ENCODE measurements around the gene GNG12.

The GNG12 gene

DNA sequence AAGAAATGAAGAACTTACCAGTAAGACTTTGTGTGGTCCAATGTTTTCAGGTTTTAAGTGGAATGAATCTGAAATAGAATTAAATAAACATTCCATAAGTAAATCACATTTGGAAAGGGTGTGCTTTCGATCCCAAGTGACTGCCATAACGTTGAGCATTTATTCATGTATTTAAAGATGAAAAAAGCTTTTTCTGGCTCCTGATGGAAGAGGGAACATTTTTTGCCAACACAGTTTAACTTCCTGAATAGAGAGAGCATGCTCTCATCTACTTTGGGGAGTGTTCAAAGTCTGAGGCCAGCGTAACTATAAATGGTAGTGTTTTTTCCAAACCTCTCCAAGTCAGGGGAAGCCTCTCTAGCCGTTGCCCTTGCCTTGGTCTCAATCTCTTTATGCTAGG lies 55.8 kb downstream of the GNG12 start:
- no peak for DNase-seq

DNA sequence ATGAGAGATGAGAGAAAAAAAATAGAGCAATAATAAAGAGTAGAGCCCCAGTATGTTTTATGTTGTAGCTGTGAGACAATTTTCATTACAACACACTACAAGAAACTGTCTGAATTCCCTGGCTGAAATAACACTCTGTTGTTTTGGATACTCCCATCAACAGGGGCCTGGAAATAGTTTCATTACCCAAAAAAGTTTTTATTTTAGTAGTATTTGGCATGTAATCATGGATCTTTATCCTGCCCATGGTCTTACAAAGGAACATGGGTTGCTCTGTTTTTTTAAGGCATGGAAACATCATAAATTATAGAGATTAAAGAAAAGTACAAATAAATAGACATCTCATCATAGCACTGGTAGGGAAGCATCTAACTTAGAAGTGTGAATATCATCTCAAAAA lies 56.3 kb downstream of the GNG12 start:
- DNase-seq, result no peak

DNA sequence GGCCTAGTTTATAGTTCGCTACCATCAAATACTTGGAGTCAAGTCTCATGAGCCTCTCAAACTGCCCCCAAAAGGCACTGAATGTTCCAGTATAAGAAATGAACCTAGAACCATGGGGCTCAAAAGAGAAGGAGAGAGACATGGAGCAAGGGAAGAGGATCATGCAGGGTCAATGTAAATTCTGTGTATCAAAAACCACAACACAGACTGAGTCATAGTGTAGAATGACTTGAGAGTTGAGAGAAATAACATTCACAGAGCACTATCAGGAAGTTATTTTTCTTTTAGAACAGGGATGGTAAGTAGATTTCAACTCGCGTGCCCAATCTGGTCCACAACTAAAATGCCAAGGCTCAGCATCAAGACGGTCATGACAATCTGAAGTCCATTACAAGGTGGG lies 59.8 kb downstream of the GNG12 start:
- DNase-seq, result no peak

- DNase-seq, result no peak
These were observed 61.5 kb downstream of the GNG12 start for GRCh38 chr1:67771749-67772148.

DNA sequence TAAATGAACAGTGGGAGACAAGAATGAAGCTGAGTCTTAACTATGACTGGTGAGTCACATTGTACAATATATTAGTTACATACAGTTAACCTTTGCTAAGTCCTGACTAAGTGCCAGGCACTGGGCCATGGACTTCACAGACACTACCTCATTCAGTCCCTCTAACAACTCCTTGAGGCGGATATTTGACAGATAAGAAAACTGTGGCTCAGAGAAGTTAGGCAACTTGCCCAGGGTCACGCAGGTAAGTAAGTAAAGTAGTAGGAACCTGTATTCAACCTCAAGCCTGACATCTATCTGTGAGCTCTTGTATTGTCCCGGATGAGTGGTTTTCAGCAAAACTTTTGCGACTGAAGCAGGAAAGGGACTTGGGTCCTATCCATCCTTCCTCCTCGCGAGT lies 62.1 kb downstream of the GNG12 start:
- DNase-seq, result no peak

- no peak for DNase-seq
These were observed 63.5 kb downstream of the GNG12 start for GRCh38 chr1:67769633-67770256.

GRCh38 chr1:67768480-67768879 lies 64.8 kb downstream of the GNG12 start:
- no peak for DNase-seq

DNA sequence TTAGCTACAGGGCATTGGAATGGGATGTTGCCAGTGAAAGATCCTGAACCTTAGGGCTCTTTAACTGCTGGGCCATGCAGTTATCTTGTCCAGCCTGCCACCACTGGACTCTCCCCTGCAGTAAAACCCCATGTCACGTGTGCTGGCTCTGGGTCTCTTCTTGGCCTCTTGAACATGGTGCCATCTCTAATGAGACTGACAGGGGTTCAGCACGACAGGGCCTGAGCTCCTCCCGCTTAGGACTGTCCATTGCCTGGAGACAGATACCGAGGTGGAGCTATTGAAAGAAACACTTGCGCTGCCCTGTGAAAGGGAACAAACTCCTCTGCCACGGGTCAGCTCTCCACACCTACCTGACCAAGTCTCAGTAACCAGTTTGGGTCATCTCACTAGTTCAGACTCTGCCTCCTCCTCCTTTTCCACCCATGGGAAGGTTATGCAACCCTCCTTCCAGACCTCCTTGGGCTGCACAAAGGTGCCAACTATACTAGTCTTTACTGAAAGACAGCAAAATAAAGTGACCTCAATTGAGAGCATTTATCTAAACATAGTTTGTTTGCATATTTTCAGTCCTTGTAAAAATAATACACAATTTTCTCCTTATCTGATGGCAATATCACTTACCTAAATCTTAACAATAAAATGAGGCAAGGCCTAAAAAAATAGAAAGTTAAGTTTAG lies 66.0 kb downstream of the GNG12 start:
- no peak for DNase-seq

- peak; percentile 38 for DNase-seq
These were observed 66.9 kb downstream of the GNG12 start for GRCh38 chr1:67766141-67766978.

- DNase-seq, result no peak
These were observed 68.6 kb downstream of the GNG12 start for GRCh38 chr1:67764633-67765032.

DNA sequence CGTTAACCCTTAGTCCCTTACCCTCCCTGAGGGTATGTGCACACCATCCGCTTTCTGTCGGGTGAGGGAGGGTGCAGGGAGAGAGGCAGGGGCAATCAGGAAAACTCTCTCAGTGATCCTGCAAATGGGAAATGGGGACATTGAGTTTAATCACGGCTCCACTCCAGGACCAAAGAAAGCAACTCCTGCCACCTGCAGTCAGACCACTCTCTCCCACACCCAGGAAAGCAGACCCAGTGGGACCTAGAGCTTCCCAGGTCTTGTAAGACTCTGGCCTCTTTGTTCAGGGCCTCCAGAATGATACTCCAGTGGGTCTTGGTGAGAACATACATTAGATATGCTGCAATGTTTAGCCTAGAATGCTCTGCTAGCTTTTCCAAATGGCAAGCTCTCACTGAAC lies 71.5 kb downstream of the GNG12 start:
- no peak for DNase-seq

GRCh38 chr1:67761091-67761490 lies 72.2 kb downstream of the GNG12 start:
- DNase-seq, result no peak

DNA sequence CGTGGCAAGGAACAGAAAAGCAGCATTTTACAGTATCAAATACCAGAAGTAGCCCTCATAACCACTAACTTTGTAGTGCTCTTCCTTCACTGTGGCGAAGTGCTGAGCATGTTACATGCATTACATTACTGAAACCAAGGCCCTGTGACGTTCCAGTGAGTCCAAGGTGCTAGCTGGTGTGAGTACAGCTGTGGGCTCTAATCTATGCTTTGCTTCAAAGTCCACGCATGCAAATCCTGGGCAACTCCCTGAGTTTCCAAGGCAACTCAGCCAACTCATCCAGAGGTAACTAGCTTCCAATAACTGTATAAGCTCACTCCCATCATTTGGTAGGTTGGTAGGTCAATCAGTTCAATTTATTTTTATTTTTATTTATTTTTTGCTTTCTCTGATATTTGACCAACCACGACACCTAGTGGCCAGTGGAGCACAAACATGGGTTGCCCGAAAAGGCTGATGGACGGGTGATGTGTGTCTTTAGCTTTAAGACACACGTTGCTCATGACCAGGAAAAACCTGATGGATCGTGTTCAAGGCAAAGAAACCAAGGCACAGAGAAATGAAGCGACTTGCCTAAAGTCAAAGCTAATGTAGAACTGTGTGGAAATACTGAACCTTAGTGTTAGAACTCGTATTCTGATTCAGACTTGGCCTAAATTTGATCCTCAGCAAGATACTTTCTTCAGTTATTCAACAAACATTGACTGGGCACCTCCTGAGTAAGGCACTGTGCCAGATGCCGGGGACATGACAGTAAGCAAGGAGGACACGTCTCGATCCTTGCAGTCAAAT lies 73.0 kb downstream of the GNG12 start:
- DNase-seq, result peak; percentile 86

DNA sequence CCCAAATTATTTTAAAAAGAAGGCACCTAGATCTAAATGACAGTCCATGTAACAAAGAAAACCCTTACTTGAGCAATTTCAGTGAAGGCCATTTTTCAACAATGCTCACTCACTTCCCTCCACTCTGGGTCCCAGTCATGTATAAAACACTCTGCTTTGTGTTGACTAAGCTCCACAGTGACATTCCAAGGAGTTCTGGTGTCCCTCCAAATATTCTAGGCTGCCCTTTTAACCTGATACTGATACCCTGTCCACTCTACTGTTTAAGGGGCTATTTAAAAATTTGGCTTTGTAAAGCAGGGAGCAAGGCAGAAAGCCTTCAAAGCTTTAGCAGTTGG lies 73.6 kb downstream of the GNG12 start:
- DNase-seq, result no peak

DNA sequence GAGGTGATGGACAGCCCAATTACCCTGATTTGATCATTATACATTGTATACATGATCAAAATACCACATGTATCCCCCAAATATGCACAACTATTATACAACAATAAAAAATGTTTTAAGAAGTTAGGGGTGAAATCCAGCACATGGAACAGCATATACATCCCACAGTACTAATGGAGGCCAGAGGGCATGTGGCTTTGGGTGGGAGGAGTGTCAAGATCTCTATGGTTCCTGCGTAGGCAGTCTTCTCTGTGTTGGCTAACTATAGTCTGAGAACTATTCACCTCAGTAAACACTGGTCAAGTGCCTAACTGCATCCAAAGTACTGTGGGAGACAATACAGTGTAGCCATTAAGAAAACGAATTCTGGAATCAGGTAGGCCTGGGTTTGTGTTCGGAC lies 74.2 kb downstream of the GNG12 start:
- DNase-seq, result no peak

- peak; percentile 93 for DNase-seq
These were observed 77.6 kb downstream of the GNG12 start for GRCh38 chr1:67755619-67756018.

DNA sequence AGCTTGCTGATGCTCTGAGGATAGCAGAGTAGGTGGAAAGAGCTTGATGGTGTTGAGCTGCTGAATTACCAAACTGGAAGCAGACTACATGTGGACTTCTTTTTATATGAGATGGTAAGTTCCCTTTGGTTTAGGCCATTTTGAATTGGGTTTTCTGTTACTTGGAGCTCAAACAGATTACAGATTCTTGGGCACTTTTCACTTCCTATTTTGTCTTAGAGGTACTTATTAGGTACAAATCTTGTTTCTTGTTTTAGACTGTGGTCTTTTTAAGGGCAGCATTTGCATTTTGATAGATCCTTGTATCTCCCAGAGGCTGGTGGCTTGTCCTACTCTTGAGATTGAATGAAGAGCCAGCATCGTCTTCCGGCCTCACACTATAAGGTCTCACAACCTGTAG lies 78.1 kb downstream of the GNG12 start:
- DNase-seq, result no peak

GRCh38 chr1:67754526-67754920 lies 78.7 kb downstream of the GNG12 start:
- DNase-seq, result no peak

DNA sequence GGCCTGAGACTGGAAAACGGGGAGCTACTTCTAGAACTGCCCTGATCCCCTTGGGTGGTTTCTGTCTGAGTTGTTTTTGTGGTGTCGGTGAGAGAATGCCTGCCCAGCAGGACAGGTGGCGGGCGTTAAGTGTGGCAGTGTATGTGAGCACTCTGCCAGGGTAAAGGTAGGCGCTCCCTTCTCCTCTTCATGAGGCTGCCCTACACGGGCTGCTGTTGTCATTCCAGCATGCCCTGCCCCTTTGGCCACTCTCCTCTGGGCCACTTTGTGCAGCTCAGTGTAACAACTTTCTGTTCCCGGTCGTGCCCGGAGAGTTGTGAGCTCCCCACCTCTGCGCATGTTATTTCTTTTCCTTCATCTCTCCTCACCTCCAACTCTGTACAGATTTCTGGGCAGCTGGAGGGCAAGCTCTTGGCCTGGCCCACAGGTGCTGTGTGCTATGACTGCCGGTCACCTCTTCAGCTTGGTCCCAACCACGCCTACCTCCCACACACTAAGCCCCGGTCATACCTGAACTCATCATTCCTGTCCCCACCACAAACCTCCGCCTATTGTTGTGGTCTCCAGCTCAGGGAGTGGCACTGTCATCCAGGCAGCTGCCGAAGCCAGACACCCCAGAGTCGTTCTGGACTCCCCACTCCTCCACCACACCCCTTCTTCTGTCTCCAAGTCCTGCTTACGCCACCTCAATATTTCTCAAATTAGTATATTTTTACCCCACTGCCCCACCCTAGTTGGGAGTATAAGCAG lies 79.3 kb downstream of the GNG12 start:
- DNase-seq, result no peak

DNA sequence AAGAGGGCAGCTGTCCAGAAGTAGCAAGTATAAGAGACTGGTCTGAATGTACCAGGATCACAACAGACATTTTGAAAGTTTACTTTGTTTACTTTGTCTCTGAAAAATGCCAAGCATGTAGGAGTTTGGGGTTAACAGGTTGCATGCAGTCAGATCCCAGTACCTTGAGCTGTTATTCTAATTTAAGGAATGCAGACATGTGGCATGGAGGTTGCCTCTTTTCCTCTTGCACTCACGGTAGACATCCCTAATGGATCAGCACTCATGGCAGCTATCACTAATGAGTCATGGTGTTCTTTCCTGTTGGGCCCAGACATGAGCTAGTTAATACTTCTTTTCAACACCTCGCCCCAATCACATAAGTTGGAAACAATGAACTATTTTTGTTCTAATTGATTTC lies 81.0 kb downstream of the GNG12 start:
- DNase-seq, result no peak

DNA sequence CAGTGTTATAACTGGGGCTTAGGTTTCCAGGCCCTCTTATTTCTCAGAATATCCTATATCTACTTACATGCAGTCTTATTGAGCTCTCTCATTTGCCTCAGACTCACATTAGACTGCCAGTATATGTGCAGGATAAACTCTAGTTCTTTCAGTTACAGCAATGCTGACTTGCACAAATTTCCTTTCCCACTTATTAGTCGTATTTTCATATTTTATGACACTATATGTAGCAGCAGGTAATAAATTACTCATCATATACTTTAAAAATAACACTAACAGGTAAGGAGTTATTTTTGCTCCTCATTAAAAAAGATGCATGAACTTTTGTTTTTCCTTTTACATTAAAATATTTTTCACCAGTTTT lies 82.6 kb downstream of the GNG12 start:
- DNase-seq, result no peak

DNA sequence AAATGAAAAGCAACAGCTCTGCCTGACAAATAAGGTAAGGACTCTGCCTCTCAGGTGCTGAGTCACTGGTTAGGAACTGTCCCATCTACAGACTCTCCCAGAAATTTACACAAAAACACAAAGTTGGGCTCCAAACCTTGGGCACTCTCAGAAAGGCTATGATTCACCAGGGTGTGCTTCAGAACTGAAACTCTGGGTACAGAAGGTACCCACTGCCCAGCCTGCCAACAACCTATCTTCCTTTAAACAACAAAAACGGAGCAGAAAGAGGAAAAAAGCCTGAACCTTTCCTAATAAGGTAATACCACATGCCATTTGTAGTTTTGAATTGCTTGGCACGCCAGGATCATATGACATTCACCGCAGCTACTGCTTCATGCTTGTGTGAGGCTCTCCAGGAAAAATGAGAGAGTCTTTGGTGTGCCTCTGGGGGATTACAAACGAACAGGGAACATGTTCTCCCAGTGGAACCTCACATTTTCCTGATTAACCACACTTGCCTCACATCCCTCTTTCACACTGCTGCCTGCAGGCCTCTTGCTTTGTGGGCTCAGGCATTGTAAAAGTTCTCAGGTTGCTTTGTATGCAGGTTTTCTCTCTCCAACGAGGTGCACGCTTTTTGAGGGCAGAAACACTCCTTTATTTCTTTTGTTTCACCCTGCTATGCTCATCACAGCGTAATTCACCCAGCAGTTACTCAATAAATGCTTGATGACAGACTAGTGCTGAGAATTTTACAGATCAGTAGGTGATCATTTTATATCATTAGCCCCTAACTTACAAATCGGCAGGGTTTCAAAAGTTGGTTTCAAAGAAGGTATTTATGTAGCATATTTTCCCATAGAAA lies 83.2 kb downstream of the GNG12 start:
- no peak for DNase-seq

All from NCI-H510A treated with DMSO at 0.1 percent for 48 hours (cell line).